GM23338 (cell line): Measurements from ENCODE around the gene S100A16.

Experiments used
- CREB1 ChIP-seq: fragments of 250-450 bp; sonication (Bioruptor Pico); IDR thresholded peaks from 2 replicates; pipeline ENCODE4 v1.5.0; 2020; ENCODE audit warnings: low read depth, mild to moderate bottlenecking, moderate library complexity
- CTCF ChIP-seq, 2 experiments: fragments of 200-600 bp in 1 of 2; sonication (generic) in 1 of 2; conservative IDR thresholded peaks; 2 replicates each; pipeline versions ENCODE4 v1.5.1 to v1.6.1; 2016 to 2017; ENCODE audit warnings: antibody characterized with exemption in 2 of 2, low read depth in 2 of 2, mild to moderate bottlenecking in 2 of 2, moderate library complexity in 1 of 2
- ETS1 ChIP-seq: IDR thresholded peaks from 2 replicates; pipeline ENCODE4 v1.6.1; 2016; ENCODE audit warnings: antibody characterized with exemption
- EZH2 ChIP-seq: fragments of 200-600 bp; sonication (generic); IDR thresholded peaks from one replicate; pipeline ENCODE4 v1.8.0; 2017; ENCODE audit warnings: antibody characterized with exemption, mild to moderate bottlenecking, low read depth; ENCODE audit not compliant: unreplicated experiment
- JUNB ChIP-seq: IDR thresholded peaks from one replicate; pipeline ENCODE4 v1.6.1; 2016; ENCODE audit warnings: antibody characterized with exemption; ENCODE audit not compliant: unreplicated experiment
- POLR2AphosphoS5 ChIP-seq: IDR thresholded peaks from 2 replicates; pipeline ENCODE4 v1.6.1; 2016; ENCODE audit warnings: antibody characterized with exemption, low read depth
- REST ChIP-seq: IDR thresholded peaks from one replicate; pipeline ENCODE4 v1.6.1; 2018; ENCODE audit warnings: antibody characterized with exemption; ENCODE audit not compliant: unreplicated experiment
- STAT1 ChIP-seq: IDR thresholded peaks from one replicate; pipeline ENCODE4 v1.6.1; 2016; ENCODE audit warnings: antibody characterized with exemption; ENCODE audit not compliant: unreplicated experiment
- ZNF331 ChIP-seq: fragments of 250-450 bp; sonication (Bioruptor Pico); IDR thresholded peaks from 2 replicates; pipeline ENCODE4 v1.5.0; 2020; ENCODE audit warnings: low read depth, mild to moderate bottlenecking, moderate library complexity

- TF ChIP-seq EZH2 (no peak), ETS1 (no peak), CTCF (conservative IDR thresholded peaks at IDR 0.05; ENCODE audit: low read depth in 2 of 2) (peak; percentile 41 to 76; a peak in 3 of 4 replicates), CREB1 (CRISPR knock-in tag) (no peak), STAT1 (no peak), ZNF331 (CRISPR knock-in tag) (no peak), JUNB (no peak), REST (no peak), POLR2AphosphoS5 (no peak)
These were observed 4.7 kb upstream of the S100A16 start for GRCh38 chr1:153617663-153618062.
